Inferior parietal cortex (tissue), 1 donor: ENCODE measurements around the gene RAB31.

ENCODE experiments used
- DNase-seq: peaks from one replicate; pipeline ENCODE4 v3.0.0-alpha.2; 2016; ENCODE audit errors: extremely low spot score

The RAB31 gene

DNA sequence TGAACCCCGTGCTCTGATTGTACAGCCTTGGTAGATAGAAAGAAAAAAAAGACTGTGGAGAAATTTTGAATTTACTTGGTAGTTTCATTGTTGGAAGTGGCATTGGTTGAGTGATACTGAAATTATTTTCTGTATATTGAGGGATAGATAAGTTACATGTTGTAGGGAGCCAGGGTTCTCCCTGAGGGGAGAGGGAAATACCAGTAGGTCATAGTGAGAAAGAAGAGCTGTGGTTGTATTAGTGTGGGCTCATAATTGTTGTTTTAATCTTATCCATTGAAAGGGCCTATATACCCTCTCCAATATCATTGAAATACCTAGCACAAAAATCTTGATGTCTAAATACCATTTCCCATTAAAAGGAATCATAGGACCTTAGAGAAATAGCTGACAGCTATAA is 16.9 kb upstream of the RAB31 start:
- DNase-seq = no peak

GRCh38 chr18:9694174-9694573 is 13.9 kb upstream of the RAB31 start:
- no peak for DNase-seq

- no peak for DNase-seq
These were observed 13.1 kb upstream of the RAB31 start for GRCh38 chr18:9694952-9695495.

GRCh38 chr18:9695605-9696004 is 12.5 kb upstream of the RAB31 start:
- DNase-seq = no peak

DNA sequence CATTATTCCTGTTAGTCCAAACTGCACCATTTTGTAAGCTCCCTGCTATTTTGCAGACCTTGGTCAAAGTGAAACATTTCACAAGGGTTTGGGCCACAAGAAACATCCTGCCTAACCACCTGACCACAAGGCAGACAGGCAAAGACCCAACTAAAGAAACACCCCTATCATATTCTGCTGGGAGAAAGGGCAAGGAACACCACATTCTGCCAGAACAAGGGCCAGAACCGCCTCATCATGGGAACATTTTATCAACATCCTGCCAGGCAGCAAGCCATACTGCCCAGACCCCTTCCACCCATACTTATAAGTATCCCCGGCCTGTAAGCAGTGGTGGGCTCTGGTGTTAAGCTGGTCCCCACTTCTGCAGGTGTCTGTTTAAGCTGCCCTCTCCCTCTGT is 12.0 kb upstream of the RAB31 start:
- DNase-seq = no peak

- DNase-seq = no peak
These were observed 11.4 kb upstream of the RAB31 start for GRCh38 chr18:9696701-9697100.

DNA sequence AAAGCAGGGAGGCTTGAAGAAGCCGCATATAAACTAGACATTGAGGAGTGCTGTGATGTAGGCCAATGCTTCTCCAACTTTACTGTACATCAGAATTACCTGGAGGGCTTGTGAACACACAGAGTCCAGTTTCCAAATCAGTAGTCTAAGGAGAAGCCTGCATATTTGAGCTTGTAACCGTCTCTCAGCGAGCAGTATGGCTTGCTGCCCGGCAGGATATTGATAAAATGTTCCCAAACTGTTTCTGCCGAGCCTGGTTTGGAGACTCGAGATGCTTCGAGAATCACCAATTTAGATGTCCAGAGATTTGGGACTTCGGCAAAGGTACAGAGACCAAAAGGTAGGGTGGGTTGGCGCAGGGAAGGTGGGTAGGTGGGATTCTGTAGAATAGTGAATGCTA is 11.0 kb upstream of the RAB31 start:
- DNase-seq = no peak

DNA sequence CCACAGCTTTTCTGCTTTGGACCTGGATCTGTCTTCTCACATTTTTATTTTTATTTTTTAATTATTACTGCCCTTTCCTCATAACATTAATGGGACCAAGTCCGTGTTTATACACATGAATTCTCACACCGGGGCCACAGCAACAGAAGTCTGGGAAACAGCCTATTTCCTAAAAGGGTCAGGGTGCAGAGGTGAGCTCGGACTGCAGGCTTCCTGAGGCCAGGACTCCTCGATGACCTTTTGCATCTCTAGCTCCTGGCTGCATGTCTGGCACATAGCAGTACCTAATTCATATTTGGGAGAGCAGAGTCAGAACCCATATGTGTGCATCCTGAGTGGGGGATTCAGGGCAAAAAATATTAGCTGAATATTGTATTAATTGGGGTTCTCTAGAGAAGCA is 9.6 kb upstream of the RAB31 start:
- no peak for DNase-seq

- DNase-seq = no peak
These were observed 7.8 kb upstream of the RAB31 start for GRCh38 chr18:9700261-9700796.

GRCh38 chr18:9701609-9702349 is 6.3 kb upstream of the RAB31 start:
- no peak for DNase-seq

DNA sequence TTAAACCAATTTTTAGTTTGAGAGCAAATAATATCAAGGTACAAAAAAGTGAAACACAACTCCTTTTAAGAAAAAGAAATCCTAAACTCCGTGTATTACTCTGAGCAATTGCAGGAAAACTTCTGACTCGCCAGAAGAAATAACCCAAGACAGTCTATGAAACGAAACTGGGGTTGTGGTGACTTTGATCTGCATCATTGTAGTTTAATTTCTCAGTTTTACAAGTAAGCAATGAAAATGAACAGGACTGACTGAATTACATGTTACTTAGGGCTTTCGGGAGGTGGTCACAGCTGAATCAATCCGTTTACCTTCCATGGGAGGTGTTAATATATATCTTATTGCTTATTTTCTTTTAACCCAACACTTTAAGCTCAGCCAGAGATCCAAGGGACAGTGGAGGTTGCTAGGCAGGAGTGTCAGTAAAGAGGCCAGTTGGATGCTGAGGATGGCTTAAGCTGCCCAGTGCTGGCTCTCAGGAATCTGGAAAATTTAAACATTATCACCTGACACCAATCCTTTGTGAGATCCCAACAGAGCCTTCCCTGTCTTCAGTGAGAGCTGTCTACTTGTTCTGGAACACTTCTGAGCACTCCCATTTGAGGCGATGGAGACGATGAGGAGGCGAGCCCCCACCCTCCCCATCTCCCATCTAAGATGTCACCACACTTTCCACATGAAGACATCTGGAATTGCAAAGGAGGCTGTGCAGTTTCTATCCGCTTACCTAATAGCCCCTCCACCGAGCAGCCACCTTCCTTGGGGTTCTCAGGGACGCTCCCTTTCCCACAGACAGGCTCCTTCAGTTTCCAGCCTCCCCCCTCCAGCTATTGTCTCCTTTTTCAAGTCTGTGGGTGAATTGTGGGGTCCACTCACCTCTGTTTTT is 3.6 kb upstream of the RAB31 start:
- DNase-seq = no peak

DNA sequence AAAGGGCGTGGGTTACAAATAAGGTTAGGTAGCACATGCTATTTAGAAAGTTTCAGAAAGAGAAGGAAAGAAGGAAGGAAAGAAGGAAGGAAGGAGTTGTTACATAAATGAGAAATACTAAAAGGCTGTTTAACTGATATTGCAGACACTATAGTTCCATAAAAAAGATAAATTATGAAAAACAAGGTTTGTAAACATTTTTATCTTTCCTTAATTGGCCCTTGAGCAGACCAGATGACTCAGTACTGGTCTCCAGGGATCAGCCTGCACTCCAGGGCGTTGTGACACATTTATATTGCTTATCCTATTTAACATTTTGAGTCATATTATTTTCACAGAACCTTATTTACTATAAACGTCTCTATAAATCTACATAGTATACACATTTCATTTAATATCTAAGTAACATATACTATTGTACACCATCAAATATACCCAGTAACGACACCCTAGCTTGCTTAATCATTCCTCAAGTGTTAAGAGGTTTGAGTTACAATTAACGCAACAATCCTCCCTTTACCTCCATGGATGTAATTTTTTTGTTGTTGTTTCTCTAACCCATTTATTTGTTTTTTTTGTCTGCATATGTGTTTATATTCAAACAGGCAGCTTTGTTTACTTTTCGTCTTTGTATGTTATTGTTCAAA is 2.8 kb upstream of the RAB31 start:
- DNase-seq = no peak

GRCh38 chr18:9706081-9706935 is 1.8 kb upstream of the RAB31 start:
- DNase-seq = no peak

DNA sequence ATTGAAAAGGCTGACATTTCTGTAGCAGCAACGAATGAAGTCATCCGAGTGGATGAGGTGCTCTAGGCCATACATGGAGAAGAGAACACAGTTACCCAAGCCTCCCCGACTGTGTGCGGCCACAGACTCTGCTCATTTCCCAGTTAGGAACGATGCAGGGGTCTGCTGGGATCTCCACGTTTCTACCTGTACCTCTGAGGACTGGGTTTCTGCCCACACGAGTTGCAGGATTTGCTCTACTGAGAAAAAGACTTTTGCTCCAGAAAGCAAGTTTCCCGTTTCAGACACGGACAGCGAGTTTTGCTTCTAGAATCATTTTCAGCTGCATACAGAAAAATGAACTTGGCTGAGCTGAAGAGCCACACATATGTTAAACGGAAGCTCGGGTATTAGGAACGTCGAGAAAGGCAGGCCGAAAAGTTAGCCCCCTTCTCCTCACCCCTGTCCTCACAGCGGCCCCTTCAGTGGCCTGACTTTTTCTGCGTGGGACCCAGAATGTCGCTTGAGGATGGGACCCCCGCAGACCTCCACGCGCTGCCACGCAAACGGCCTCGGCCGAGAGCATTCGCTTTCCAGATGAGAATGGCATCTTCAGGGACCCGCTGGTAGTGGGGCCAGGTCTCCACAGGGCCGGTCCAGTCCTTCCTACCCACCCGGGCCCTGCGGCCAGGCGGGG is 582 bp upstream of the RAB31 start:
- DNase-seq = no peak

DNA sequence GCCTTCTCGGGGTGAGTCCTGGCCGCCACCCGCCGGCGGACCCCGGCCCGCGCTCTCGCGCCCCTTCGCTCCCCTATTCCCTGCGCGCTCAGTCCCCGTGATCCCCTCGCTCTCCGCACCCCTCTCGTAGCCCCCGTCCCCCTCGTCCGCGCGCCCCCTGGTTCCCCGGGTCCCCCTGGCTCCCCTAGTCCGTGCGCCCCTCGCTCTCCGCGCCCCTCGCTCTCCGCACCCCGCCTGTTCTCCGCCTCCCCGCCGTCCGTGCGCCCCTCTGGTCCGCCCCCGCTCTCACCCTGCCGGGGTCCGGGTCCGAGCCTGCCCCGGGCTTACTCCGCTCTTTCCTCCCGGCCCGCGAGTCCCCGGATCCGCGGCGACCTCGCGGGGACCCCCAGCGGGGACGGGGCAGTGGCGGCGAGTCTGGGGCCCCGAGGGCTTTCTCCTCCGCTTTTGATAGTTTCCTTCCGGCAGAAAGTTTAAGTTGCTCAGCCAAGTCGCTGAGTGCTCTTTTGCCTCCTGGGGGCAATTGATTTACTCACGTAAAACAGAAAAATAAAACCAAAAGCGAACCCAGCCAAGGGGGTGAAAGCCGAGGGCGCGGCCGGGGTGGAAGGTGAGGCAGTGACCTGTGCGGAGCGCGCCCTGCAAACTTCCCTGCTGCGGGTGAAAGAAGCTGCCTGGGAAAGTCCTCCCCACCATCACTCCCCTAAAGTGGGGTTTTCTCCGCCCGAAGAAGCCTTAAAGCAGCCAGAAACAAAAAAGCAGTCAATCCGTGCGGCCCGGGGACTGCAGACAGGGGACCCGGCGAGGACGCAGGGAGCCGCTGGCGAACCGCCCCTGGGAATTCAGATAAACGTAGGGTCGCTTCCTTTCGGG is 568 bp downstream of the RAB31 start:
- DNase-seq = no peak

- DNase-seq = no peak
These were observed 1.3 kb downstream of the RAB31 start for GRCh38 chr18:9709304-9709877.

GRCh38 chr18:9710037-9710436 is 1.9 kb downstream of the RAB31 start:
- no peak for DNase-seq

- no peak for DNase-seq
These were observed 3.4 kb downstream of the RAB31 start for GRCh38 chr18:9711361-9712129.
